CD4-positive, alpha-beta T cell treated with Interleukin-6 at 100 ng/mL for 8 hours (primary cell): ENCODE data around the gene LSM3.

ENCODE experiments used
- DNase-seq: peaks from one replicate; pipeline ENCODE4 v3.0.0-alpha.2; 2020; ENCODE audit warnings: mixed read lengths, low spot score

Gene LSM3

DNA sequence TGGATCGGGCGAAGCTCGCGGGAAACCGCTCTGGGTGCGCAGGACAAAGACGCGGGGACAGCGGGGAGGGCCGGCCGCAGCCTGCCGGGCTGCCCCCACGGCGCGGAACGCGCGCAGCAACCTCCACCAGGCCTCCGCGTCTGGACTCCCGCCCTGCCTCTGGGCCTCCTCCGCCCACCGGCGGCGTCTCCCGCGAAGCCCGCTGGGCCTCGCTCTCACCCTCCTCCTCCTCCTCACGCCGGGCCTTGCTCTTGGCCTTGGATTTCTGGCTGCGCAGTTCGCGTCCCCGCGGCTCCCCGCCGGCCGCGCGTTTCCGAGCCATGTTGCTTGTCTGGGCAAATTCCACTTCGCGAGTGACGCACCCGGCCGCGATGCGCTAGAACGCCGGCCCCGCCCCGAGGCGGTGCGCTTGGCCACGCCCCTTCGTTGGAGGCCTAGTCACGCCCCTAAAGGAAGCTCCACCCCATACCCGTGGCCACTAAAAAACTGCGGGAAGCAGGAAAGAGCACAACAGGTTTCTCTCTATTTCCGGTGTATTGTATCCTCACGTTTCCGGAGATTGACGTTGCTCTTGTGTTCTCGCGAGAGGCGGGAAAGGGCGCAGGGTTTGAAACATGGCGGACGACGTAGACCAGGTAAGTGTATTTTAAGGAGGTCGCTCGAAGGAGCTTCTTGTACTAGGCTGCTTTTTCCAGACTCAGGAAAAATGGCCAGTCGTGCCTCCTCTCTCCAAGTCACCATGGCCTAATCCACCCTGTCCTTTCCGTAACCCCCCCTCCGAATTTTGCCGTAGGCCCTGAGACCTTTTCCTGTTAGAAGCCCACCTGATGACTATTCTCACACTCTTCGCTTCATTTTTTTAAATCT, at the start of gene LSM3, which contains the start of gene XPC:
Gene LSM3, plus strand, starts transcription at position 571 of the 867 bp plus-strand sequence. Its CDS starts 44 bp downstream, at position 615.
Gene XPC, minus strand, starts transcription at position 355 of the 867 bp plus-strand sequence. Its CDS starts 33 bp downstream, at position 322.
- peak; percentile 97 for DNase-seq

- DNase-seq, result no peak
Observed at GRCh38 chr3:14129296-14129695, 49.3 kb upstream of the LSM3 start.

- DNase-seq, result no peak
Observed at GRCh38 chr3:14130230-14130629, 48.4 kb upstream of the LSM3 start.

DNA sequence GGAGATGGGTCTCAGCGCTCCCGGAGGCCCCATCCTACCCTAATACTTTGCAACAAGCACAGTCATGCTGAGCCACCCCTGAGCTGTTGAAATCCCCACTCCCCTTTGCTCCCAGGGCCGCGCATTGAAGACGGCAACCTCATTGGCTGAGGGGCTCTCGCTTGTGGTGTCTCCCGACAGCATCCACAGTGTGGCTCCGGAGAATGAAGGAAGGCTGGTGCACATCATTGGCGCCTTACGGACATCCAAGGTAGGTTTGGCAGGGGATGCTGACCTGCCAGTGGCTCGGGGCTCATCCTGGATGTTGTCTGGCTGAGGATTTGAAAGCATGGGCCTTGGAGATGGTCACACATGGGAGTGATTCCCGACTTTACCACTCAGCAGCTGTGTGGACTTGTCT, 47.9 kb upstream of the LSM3 start:
- no peak for DNase-seq

GRCh38 chr3:14131134-14131533, 47.5 kb upstream of the LSM3 start:
- no peak for DNase-seq

GRCh38 chr3:14132120-14132519, 46.5 kb upstream of the LSM3 start:
- DNase-seq, result no peak

DNA sequence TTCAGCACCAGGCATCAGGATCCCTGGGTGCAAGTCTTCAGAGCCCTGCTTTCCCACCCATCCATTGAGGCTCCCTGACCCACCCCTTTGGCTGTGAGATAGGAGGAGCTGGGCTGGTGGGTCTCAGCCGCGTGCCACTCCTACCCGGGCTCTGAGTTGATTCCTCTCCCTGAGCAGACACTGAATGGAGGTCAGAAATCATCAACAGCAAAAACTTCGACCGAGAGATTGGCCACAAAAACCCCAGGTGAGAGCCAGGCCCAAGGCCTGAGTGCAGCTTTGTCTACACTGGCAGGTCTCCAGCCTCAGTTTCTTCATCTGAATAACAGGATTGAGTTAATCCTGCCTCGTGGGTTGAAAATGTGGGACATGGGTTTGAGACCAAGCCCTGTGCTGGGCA, 45.9 kb upstream of the LSM3 start:
- DNase-seq, result no peak

GRCh38 chr3:14133188-14133800, 45.3 kb upstream of the LSM3 start:
- no peak for DNase-seq

GRCh38 chr3:14133876-14134275, 44.7 kb upstream of the LSM3 start:
- no peak for DNase-seq

GRCh38 chr3:14134291-14134690, 44.3 kb upstream of the LSM3 start:
- DNase-seq, result no peak

- DNase-seq, result no peak
Observed at GRCh38 chr3:14135581-14135980, 43.0 kb upstream of the LSM3 start.

- DNase-seq, result no peak
Observed at GRCh38 chr3:14137004-14137403, 41.6 kb upstream of the LSM3 start.

DNA sequence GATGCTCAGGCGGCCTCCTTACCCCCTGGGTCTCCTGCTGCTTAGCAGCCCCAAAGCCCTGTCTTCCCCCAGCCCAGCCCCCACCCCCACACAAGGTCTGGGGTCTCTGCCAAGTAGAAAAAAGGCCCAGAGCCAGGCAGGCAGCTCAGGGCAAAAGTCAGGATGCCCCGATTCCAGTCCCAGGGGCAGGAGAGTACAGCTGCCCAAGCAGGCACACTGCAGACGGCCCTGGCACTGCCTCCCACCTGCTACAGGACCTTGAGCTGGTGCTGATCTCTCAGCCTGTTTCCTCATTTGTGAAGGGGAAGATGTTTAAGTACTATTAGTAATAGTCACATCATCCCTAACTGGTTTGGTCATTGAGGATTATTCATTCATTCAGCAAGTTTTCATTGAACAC, 41.2 kb upstream of the LSM3 start:
- DNase-seq, result no peak

GRCh38 chr3:14138109-14138877, 40.3 kb upstream of the LSM3 start:
- DNase-seq, result no peak

DNA sequence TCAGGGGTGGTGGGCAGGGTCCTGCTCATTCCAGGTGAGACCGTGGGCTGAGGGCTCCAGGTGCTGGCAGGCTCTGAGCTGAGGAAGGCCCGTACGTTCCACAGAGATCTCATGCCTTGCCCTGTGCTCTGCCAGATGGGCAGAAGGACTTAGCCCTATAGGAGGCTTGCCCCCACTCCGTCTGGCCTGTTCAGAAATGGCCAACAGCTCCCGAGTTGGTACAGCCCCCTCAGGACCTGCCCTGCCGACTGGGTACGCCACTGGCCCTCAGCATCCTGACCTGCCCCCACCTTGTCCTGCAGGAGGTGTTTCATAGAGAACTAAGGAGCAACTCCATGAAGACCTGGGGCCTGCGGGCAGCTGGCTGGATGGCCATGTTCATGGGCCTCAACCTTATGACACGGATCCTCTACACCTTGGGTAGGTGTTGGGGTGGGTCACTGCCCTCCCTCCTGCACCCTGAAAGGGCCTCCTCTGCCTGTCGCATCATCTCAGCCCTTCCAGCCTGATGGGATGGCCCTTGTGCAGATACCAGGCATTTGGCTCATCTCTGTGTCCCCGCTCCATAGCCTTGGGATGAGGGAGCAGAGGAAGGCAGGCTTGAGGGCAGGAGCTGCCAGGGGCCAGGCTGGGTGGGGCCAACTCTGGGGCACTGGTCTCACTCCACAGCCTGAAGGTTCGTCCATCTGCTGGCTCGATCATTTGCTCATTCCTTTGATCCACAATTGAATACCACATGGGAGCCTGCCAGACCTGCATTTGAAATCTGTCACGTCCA, 39.5 kb upstream of the LSM3 start:
- no peak for DNase-seq

DNA sequence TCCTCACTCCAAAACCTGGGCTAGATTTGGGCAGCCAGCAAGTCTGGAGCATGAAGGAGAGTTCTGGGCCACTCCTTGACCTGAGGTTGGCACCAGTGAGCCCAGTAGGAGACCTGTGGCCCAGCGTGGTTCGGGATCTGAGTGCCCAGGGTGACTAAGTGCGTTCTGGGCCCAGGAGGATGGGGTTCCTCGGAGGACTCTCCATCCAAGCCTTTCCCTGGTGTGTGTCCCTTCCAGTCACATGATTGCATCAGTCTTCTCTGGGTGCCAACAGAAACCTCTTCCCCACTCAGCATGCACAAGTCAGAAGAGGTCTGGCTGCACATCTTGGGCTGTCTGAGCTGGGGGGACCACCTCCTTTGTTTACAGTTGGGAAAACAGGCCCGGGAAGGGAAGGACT, 38.8 kb upstream of the LSM3 start:
- DNase-seq, result no peak

GRCh38 chr3:14140668-14141067, 37.9 kb upstream of the LSM3 start:
- DNase-seq, result no peak

- DNase-seq, result no peak
Observed at GRCh38 chr3:14141144-14141543, 37.5 kb upstream of the LSM3 start.

GRCh38 chr3:14141602-14142341, 36.8 kb upstream of the LSM3 start:
- no peak for DNase-seq

DNA sequence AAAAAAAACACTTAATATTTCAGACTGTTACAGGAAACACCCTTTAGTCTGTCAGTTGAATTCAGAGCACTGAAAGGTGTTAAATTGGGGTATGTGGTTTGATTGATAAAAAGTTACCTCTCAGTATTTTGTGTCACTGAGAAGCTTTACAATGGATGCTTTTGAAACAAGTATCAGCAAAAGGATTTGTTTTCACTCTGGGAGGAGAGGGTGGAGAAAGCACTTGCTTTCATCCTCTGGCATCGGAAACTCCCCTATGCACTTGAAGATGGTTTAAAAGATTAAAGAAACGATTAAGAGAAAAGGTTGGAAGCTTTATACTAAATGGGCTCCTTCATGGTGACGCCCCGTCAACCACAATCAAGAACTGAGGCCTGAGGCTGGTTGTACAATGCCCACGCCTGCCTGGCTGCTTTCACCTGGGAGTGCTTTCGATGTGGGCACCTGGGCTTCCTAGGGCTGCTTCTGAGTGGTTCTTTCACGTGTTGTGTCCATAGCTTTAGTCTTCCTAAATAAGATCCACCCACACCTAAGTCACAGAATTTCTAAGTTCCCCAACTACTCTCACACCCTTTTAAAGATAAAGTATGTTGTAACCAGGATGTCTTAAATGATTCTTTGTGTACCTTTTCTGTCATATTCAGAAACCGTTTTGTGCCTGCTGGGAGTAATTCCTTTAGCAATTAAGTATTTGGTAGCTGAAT, 35.9 kb upstream of the LSM3 start:
- peak; percentile 60 for DNase-seq
